AG09309 (cell line): ENCODE measurements around the gene PHF10.
"Not testable (repeated sequence)": the region's sequence is repeated elsewhere in the genome, so short reads cannot be mapped to it uniquely, and the experiment has no call there.

Source experiments
- DNase-seq: peaks from one replicate; pipeline ENCODE4 v3.0.0-alpha.2; 2010; ENCODE audit warnings: low read depth
- H3K4me3 ChIP-seq: 2 replicates; pipeline ENCODE4 v1.5.1; 2011; ENCODE audit warnings: mild to moderate bottlenecking, low read depth, low read length, moderate library complexity; ENCODE audit not compliant: control insufficient read depth
- TF ChIP-seq, protein P1 (sequence below): IDR thresholded peaks from 2 replicates; pipeline ENCODE4 v1.5.1; 2011; ENCODE audit warnings: mild to moderate bottlenecking, low read depth, low read length, inconsistent platforms; ENCODE audit not compliant: insufficient read depth, control insufficient read depth; ENCODE audit errors: missing control alignments

PHF10 gene

DNA sequence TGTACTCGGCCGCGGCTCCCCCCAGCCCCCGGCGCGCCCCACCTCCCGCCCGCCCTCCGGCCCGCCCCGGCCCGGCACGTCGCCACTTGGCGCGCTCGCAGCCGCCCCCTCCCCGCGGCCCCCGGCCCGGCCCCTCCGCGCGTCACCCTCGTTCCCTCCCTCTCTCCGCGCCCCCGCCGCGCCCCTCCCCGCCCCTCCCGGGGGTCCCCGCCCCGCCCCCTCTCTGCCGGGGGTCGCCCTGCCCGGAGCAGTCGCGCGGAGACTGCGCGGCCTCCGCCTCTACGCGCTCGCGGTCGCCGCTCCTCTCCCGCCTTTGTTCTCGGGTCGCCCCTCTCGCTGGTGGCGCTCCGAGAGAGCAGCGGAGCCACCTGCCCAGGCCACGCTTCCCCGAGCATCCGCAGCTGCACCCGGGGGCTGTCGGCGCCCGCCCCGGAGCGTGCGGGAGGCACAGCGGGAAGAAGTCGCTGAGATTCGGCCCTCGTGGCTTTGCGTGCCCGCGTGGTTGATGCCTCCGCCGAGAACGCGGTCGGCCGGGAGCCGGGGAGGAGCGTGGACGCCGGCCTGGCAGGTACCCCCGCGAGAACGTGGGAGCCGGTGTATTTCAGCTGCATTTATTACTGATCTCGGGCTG, at the start of gene PHF10:
TSS of gene PHF10 (minus strand) at position 7 of the 631 bp plus-strand sequence. CDS start 569 bp downstream, outside the sequence.
- DNase-seq = no peak
- TF ChIP-seq, protein P1, sequence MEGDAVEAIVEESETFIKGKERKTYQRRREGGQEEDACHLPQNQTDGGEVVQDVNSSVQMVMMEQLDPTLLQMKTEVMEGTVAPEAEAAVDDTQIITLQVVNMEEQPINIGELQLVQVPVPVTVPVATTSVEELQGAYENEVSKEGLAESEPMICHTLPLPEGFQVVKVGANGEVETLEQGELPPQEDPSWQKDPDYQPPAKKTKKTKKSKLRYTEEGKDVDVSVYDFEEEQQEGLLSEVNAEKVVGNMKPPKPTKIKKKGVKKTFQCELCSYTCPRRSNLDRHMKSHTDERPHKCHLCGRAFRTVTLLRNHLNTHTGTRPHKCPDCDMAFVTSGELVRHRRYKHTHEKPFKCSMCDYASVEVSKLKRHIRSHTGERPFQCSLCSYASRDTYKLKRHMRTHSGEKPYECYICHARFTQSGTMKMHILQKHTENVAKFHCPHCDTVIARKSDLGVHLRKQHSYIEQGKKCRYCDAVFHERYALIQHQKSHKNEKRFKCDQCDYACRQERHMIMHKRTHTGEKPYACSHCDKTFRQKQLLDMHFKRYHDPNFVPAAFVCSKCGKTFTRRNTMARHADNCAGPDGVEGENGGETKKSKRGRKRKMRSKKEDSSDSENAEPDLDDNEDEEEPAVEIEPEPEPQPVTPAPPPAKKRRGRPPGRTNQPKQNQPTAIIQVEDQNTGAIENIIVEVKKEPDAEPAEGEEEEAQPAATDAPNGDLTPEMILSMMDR = no peak
- peak within 1 kb of the TSS; percentile 74 for H3K4me3 ChIP-seq

DNA sequence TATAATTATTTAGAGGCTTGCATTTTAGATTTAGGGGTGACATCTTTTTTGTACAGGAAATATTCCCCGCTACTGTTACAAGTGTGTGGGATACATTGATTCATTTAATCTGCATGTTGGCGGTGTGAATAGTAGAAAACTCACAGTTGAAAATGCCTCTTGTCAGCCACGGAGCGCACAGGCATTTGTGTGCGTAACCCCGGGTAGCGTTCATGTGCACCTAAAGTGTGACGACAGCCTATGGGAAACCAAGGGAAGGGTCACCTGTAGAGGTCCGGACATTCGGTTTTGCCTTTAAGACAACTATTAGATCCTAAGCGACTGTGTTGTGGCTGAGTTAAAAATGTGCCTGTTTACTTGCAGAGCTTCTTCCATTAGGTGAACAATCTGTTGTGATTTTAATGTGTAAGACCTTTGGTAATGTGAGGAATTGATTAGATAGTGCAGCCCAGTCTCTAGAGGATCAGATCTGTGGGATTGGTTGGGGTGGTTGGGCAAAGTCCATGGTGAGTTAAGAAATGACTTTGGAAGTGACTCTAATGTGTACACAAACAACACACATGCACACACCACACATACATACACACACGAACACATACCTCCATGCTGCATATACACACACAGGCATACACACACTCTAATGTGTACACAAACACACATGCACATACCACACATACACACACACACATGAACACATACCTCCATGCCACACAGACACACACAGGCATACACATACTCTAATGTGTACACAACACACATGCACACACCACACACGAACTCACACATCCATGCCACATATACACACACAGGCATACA, 42.8 kb upstream of the PHF10 start:
- TF ChIP-seq, protein P1 = no peak
- no peak overlapping the region for H3K4me3 ChIP-seq
- DNase-seq = no peak

DNA sequence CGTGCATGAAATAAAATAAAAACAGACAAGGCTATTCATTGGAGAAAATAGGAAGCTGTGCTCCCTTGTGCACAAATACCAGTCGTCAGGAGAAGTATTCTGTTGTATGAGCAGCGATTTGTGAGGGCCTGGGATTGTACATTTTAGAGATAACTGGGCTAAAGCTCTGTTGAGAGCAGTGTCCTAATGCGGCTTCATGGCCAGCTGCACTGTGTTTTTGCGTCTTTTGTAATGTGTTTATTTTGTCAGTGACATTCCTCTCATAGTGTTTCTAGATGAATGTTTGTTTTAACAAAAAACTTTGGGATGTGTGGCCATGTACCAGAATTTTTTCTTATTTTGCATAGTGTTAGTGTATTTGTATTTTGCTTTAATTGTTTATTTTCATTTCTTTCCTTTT, 41.9 kb upstream of the PHF10 start:
- H3K4me3 ChIP-seq = no peak overlapping the region
- no peak for DNase-seq

DNA sequence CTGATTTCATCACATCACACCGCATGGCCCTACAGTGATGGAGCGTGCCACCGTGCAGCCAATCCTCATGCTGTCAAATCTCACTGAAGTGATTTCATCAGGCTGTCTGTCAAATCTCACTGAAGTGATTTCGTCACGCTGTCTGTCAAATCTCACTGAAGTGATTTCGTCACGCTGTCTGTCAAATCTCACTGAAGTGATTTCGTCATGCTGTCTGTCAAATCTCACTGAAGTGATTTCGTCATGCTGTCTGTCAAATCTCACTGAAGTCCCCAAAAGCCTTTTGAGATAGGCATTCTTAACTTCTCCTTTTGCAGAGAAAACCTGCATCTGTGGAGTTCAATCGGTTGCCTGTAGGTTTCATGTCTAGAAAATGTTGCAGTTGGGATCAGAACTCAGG, 41.5 kb upstream of the PHF10 start:
- not testable (repeated sequence) for DNase-seq, H3K4me3 ChIP-seq

More for the DNA sequence above, 41.9 kb upstream of the PHF10 start:
- TF ChIP-seq, protein P1 = no peak

DNA sequence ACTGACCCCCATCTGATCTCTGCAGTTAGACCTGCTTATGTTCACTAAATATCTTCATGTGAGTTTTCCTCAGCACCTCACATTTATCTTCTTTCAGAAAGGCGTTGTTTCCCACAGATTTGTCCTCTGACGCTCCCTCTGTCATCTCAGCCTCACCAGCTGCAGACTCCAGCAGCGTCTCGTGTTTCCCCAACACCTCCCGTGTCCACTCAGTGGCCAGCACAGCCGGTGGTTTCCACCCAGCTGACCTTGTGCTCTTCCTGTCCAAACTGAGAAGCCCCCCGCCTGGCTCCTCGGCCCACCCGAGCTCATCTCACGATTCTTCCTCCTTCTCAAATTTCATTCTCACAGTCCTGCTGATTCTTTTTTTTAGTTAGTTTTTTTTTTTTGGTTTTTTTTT, 39.6 kb upstream of the PHF10 start:
- TF ChIP-seq, protein P1 = no peak
- H3K4me3 ChIP-seq = no peak overlapping the region
- no peak for DNase-seq

DNA sequence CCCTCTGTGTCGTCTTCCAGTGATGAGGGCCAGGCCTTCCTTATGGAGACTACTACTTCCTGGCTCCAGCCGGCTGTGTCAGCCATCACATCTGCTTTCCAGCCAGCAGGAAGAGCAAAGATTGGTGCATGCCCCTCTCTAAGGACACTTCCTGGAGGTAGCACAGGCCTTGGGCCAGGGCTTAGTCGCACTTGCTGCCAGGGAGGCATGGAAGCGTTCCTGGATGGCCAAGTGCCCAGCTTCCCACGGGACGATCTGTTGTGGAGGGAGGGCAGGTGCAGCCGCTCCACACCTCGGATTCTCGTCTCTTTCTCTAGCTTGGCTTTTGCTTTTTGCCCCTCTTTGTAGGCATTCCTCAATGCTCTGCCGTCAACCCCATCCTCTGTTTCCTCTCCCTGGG, 39.0 kb upstream of the PHF10 start:
- no peak for DNase-seq
- no peak overlapping the region for H3K4me3 ChIP-seq
- TF ChIP-seq, protein P1 = no peak

DNA sequence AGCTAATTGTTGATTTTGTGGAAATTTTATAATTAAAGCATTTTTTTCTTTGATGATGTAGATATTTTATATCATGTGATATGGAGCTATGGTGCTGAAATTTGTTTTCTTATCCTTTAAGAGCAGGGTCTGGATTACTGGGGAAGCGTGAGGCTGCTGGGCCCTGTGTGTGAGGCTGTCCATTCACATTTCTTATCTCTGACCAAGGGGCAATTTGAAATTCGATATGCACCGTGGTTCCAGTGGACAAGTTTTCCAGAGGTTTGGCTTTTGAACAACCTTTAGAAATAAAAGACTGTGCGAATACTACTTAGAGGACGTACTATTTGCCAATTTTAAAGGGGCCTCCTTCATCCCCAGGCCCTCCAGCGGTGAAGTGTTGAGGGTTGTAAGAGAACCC, 30.9 kb upstream of the PHF10 start:
- no peak for DNase-seq
- TF ChIP-seq, protein P1 = no peak
- H3K4me3 ChIP-seq = no peak overlapping the region
